Raji (cell line): ENCODE results near the gene MAK.

Experiments used
- POLR2A ChIP-seq: IDR thresholded peaks from 2 replicates; pipeline ENCODE4 v1.6.1; 2011; ENCODE audit warnings: low read depth, low read length, control low read depth; ENCODE audit not compliant: insufficient read depth

Gene MAK, protein sequence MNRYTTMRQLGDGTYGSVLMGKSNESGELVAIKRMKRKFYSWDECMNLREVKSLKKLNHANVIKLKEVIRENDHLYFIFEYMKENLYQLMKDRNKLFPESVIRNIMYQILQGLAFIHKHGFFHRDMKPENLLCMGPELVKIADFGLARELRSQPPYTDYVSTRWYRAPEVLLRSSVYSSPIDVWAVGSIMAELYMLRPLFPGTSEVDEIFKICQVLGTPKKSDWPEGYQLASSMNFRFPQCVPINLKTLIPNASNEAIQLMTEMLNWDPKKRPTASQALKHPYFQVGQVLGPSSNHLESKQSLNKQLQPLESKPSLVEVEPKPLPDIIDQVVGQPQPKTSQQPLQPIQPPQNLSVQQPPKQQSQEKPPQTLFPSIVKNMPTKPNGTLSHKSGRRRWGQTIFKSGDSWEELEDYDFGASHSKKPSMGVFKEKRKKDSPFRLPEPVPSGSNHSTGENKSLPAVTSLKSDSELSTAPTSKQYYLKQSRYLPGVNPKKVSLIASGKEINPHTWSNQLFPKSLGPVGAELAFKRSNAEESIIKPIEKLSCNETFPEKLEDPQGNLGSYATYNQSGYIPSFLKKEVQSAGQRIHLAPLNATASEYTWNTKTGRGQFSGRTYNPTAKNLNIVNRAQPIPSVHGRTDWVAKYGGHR

DNA sequence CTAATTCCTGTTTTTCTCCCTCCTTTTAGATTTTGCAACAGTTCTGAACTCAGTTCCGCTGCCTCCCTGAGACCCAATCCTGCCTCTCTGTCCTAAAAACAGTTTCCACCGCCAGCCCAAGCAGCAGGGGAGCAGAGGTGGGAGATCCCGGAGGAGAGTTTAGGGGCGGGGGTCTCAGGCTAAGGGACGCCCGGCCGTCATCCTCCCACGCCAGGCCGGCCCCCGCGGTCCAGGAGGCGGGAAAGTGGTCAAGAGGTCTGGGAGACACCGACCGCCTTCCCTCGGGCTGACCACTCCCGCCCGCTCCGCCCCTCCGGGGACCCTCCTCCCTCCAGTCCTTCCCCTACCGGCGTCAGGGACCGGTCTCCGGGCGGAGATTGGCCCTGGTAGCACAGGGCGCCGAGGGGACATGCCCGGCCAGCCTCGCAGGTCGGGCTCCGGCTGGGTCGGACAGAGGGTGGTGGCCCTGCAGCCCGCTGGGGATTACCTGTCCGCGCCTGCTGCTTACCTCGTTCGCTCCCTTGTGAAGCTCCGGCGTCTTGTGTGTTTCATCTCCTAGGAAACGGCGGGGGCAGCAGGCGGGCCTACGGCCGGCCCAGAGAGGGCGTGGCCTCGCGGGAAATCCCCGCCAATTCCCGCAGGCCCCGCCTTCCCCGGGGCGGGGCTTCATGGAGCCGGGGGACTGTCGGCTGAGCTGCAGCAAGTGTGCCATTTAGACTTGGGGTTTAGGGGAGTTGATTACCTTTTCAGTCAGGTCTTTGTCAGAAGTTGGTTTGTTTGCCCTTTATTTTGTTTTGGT, at the start of gene MAK:
Gene MAK (minus strand): TSS at position 545 of the 799 bp plus-strand sequence. CDS start 7,891 bp downstream, outside the sequence.
- TF ChIP-seq POLR2A, result peak; percentile 65

DNA sequence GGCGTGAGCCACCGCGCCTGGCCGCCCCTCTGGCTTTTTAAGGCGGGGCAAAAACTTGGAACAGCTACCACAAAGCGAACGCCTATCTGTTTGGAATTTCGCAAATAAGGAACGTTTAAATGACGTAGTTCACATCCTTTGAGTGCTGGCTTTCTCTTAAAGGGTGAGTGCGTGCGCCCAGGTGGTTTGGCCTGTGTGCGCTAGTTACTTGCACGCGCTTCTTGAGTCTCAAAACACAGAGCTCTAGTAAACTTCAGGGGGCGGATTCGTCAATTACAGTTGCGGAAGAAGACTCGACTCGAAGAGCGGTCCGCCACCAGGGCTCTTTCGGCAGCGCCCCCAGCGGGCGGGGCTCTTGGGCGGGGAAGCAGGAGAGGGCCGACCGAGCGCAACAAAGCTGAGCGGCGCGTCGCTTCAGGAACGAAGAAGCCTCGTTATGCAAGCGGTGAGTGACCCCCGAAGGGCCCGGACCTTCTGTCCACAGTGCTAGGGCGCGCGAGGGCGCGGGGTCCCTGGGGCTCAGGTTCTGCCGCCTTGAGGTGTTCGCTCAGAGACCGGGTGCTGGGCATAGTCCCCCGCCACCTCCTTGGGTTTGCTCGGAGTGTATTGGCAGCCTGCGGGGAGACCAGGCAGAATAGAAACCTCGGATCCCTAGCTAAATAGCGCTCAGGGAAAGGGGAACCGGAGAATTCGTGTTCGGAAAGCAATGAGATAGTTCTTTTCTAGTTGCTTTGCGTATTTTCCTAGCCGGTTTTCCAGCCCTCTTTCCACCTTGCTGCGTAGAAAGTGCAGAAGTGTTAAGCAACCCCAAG, 48.6 kb upstream of the MAK start, which contains the start of gene SYCP2L:
Gene SYCP2L (plus strand): TSS at position 362 of the 812 bp plus-strand sequence. CDS start 75 bp downstream, at position 437.
- no peak for TF ChIP-seq POLR2A

DNA sequence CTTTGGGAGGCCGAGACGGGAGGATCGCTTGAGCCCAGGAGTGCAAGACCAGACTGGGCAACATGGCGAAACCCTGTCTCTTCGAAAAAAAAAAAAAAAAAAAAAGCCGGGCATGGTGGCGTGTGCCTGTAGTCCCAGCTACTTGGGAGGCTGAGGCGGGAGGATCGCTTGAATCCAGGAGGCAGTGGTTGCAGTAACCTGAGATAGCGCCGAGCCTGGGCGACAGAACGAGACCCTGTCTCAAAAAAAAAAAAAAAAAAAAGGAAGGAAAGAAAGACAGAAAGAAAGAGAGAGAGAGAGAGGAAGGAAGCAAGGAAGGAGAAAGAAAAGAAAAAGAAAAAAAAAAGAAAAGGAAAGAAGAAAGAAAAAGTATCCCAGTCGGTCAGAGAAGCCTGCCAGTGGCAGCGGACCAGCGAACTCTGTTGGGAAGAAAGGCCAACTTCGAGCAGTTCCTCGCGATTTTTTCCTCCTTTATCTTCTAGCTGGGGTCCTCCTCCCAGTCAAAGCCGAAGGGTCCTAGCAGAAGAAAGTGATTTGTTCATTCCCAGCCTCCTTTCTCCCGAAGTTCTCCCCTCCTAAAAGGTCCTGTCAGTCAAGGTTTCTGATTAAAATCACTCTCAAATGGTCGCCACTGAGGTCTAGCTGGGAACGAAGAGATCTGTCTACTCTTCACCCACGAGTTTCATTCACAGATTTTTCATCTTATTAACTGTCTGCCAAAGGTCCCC, 46.1 kb upstream of the MAK start:
- TF ChIP-seq POLR2A, result no peak

DNA sequence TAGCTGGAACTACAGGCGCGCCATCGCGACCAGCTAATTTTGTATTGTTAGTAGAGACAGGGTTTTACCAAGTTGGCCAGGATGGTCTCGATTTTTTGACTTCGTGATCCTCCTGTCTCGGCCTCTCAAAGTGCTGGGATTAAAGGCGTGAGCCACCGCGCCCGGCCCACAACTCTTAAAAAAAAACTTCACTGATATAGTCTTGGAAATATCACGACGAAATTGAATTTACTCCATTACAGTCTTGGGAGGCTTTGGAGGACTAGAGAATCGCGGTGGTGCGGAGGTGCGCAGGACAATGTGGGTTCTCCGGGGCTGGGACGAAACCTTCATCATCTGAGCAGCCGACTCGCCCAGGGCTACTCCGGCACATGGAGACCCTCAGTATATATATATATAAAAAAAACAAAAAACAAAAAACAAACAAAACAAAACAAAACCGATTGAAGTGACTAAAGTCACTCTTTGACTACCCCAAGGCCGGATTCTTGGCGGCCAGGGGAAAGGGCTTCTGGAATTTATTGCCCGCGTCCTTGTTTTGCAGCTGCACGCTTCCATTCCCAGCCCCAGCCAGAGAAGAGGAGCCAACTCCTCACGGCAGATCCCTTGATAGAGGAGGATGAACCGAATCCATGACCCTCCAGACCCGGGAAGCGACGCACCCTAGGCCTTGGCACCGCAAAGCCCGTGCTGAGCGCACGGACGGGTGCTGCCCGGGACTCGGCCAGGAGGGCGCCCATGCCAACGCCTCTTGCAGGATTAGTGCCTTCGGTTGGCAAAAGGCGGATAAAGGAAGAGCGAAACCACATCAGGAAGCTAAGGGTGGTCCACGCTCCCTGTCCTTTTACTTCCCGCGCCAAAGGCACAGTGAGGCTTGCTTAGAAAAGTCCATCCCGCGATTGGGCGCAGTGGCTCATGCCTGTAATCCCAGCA, 45.2 kb upstream of the MAK start:
- no peak for TF ChIP-seq POLR2A

DNA sequence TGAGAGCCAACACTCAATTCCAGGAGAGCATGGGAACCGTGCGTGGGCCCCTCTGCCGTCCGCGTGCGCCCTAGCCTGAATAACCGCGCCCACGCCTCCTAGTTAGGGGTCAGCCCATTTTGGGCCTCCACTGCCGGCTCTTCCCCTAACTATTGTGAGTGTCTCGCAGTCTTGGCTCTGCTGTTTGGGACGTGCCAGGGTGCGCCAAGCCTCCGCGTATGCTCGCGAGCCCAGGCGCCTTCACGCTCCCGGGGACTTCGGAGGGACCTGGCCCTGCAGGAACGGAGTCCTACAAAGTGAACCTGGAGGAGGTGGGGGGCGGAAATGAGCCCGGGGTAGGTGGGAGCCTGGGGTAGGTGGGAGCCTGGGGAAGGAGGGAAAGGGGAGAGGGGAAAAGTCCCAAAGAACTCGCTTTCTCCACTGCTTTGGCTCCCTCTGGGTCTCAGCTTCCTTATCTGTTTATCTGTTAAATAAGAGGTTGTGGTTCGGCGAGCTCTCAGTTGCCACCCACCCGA, 44.4 kb upstream of the MAK start:
- no peak for TF ChIP-seq POLR2A

DNA sequence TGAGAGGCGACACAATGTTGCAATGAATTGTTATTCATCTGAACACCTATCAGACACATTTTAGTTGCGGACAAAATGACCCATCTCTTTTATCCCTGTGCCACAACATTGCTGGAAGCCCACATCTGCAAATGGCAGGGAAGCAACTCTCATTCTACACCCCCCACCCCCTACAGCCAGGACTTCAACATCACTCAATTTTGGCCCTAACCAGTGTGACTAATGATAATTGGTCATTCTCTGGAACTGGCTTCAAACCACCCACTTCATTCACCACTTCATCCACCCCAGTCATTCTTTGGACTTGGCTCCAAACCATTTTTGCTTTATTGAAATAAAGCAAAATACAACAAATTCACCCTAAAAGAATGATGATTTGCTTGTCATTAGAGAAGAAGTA, 42.0 kb upstream of the MAK start:
- TF ChIP-seq POLR2A, result no peak

DNA sequence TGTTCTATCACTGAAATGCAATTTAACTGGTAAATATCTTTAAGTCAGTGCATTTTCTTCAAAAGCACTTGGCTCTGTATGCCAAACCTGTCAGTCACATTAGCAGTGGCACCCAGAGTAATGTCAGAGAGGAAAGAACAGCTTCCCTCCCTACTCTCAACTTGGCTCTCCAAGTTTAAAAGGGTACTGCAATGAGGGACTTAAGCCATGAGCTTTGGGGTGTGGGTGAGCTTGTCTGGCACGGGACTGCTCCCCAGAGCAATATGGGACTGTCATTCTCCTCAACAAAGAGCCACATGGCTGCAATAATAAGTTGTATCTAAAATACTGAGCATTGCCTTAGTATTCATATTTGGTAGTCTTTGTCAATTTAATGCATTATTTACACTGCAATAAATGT, 39.5 kb upstream of the MAK start:
- TF ChIP-seq POLR2A, result no peak

DNA sequence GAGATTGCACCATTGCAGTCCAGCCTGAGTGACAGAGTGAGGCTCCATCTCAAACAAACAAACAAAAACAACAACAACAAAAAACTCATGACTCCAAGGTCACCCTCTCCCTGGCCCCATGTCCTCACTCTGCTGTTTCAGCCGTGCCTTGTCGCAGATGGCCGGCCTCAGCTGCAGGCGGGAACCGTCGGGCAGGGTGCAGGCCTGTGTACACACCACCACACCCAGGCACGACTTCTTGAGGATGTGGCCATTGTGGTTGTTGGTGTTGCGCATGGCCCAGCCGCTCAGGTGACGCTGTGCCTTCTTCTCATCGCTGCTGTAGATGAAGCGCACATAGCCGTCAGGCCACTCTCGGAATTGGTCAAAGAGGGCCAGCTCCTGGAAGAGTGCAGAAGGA, 38.7 kb upstream of the MAK start:
- no peak for TF ChIP-seq POLR2A

DNA sequence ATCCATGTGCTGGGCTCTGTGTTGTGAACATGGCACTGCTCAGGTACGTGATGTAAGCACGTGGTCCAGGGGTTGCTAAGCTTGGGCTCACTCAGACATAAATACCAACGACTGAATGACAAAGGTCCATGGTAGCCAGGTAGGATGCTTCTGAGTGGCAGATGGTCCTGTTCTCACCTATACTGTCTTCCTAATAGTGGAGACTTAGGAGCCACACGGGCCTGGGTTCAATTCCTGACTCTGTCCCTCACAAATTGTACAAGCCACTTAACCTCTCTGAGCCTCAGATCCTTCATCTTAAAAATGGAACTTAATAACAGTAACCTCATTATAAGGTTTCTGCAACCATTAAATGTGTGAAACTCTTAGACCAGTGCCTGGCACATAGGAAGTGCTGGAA, 36.7 kb upstream of the MAK start:
- TF ChIP-seq POLR2A, result no peak

DNA sequence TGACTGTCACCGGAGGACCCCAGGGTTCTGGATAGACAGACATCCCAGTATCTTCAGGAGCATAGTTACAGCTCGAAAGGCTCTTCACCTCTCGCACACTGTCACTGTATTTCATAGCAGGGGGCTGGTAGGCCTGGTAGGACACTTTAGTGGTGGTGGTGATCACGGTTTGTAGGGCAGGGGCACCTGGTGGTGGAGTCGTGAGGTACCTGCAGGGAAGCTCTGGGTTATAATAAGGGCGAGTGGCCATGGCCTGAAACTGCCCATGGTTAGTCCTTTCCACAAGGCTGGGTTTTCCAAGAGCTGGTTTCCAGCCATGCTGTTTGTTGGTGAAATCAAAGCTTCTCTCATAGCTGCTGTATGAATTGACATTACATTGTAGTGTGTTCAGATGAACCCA, 35.9 kb upstream of the MAK start:
- no peak for TF ChIP-seq POLR2A

DNA sequence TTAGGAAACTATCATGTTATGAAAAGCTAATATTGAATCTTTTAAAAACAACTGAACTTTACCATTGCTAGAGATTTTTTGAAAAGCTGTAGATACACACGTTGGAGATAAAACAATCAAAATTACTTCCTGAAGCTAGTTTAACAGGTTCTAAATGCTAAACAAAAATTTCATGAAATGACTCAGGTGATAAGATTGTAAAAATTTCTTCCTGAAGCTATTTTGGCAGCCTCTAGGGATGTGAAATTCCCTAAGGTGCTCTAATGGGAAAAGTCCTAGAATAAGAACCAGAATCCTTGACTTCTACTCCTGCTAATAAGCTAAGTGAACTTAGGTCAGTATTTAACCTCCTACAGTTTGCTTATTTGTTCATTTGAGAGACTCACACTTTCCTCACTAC, 35.0 kb upstream of the MAK start:
- no peak for TF ChIP-seq POLR2A

DNA sequence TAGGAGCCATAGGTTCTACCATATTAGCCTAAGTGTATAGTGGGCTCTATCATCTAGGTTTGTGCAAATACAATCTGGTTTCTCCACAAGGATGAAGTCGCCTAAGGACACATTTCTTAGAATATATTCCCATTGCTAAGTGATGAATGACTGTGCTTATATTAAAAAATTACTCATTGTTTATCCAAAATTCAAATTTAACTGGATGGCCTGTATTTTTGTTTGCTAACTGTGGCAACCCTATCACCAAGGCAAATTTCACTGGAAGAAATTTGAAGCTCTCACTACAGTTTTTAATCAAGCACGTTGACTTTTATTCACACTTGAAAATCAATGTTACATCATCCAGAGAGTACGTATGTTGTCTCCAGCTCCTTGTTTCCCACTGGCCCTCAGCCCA, 29.6 kb upstream of the MAK start:
- no peak for TF ChIP-seq POLR2A

DNA sequence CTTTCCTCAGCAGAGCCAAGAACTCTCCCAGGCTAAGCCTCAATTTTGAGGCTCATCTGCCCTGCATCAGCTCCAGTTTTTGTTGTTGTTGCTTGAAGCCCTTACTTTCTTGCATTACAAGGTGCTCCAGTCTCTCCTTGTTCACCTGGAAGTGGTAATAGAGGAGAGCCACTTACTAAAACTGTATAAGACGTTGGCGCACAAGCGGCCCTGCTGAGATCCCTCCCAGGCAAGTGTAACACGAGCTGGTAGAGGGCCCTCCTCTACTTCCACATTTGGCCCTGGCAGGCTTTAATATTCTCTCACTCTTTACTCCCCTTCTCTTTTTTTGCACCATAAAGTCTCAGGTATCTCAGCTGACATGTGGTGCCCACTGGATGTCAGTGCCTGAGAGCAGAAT, 24.0 kb upstream of the MAK start:
- TF ChIP-seq POLR2A, result no peak

DNA sequence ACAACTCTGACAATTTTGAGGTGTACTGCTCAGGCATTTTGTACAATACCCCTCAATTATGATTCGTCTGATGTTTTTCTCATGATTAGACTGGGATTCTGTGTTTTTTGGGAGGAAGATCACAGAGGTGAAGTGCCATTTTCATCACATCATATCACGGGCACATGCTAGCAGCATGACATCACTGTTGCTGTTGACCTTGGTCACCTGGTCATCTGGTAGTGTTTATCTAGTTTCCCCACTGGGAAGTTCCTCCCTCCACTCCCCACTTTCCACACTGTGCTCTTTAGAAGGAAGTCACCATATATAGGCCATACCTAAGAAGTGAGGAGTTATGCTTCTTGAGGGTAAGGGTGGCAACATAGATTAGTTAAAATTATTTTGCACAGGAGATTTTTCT, 22.7 kb upstream of the MAK start:
- no peak for TF ChIP-seq POLR2A
